HG03575 (cell line): ENCODE measurements around the gene PMM2.

Experiments used
- ATAC-seq: cut with Tn5 transposase; IDR thresholded peaks from one replicate; pipeline ENCODE4 v1.9.1; 2021; ENCODE audit not compliant: unreplicated experiment, insufficient number of reproducible peaks, low FRiP score; ENCODE audit errors: extremely low read depth

Gene PMM2

DNA sequence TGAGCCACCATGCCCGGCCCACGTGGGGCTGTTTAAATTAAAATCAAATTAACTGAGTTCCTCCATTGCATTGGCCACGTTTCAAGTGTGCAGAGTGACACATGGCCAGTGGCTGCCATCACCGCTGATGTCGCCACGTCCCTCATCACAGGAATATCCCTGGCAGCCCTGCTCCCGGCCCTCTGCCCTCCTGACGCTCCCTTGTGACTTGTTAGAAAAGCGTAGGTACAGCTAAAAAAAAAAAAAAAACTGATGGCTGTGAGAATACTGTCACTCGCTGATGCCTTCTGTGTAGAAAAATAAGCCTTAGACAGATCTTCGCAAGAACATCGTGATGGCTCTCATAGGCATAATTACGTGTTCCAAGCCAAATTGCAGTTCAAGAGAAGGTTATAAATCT is 49.5 kb downstream of the PMM2 start:
- no peak for ATAC-seq

DNA sequence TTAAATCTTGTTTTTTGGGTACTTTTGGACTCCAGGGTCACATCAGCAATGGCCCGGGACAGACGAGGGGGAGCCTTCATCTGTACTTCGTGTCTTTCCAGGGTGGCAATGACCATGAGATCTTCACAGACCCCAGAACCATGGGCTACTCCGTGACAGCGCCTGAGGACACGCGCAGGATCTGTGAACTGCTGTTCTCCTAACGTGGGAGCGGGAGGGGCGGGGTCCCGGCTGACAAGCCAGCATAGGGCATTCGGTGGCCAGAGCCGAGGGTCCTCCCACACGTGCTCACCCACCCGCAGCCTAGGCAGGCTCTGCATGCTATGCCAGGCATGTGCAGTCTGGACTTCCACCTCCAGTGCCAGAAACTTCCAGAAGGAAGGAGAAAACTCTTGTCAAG is 50.0 kb downstream of the PMM2 start:
- no peak for ATAC-seq

DNA sequence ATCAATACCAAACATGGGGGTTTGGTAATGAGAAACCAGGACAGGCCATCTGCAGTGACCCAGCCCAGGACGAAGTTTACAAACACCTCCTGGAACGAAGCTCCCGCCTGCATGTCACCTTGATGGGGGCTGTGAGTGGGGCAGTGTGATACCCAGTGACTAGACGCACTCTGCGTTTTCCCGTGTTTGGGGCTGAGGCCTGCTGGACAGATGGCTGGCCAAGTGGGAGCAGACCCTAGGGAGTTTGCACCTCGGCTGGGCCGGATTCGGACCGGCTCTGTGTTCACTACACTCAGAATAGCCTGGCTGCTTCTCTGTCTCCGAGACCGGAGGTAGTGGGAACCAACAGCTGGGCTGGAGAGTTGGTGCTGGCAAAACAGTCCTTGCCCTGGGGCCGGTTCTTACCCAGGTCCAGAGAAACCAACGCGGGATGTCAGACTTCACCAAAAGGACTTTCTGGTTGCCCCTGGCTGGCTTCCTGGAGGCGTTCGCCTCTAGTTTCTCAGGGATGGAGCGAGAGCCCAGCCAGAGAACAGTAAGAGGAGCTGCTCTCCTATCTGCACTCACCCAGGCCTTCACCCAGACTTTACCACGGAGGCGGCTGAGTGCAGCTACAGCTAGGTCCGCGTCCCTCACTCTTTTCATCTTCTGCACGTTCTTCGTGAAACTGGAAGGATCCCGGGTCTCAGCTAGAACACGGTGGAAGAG is 50.7 kb downstream of the PMM2 start:
- no peak for ATAC-seq

DNA sequence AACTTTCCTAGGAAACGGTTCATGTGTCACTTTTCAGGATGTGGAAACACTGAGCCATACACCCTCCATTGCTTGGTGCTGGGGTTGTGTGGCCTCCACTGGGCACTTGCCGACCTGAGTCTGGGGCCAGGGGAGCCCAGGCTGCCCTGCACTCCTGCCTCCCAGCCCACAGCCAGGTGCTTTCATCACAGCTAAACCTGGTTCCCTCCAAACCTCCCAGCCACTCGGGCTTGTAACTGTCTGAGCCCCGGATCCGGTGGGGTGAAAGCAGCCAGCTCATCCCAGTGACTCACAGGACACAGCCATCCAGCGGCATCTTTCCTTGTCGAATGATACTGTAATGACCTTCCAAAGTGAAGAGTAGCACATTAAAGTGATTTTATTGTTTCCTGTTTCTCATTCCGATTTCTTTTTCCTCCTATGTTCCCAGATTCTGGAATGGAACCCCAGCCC is 51.3 kb downstream of the PMM2 start:
- ATAC-seq, result no peak

DNA sequence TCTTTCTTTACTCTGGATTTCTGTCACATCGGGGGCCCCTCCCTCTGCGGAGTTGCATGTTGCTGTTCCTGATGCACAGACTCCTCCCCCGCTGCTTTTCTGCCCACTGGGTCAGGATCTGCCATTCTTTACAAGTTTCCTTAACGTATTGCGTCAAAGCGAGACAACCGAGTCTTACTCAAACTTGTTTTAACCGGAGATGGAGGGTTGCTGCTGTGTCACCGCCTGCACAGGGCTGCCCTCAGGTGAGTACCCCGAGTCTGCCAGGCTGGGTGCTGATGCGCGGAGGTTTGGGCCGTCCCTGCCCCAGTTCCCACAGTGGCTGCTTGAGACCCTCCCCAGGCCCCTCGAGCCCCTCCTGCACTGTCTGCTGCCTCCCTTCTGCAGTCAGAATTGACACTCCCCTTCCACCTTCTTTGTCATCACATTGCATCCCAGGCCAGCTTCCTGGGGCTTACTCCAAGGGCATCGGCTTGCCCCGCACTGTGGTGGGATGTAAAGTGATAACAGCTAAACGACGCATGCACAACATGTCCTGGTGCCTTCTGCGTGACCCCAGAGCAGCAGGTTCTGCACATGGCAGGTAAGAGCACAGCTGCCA is 51.9 kb downstream of the PMM2 start:
- no peak for ATAC-seq

DNA sequence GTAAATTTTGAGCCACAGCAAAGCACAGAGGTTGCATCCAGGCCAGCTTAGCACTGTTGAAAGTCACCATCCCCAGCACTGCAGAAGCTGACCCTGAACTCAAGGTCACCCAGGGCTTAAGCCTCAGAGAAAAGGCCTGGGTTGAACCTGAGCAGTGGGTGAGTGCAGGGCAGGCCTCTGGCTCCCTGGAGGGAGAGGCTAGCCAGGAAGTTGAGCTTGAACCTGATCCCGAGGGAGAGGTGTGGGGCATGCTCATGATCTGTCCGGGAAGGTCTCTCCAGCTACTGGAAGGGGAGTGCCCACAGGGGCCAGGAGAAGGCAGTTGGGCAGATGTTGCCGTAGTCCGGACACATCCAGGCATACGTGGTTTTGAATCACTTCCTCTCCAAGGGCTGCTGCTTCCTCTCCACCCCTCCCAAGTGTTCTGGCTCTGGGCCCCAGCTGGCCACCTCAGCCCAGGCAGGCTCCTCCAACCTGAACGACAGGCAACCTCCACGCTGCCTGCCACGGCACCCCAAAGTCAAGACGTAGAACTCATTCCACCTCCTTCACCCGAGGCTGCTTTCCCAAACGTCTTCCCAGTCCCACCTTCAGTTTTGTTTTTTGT is 52.7 kb downstream of the PMM2 start:
- no peak for ATAC-seq

DNA sequence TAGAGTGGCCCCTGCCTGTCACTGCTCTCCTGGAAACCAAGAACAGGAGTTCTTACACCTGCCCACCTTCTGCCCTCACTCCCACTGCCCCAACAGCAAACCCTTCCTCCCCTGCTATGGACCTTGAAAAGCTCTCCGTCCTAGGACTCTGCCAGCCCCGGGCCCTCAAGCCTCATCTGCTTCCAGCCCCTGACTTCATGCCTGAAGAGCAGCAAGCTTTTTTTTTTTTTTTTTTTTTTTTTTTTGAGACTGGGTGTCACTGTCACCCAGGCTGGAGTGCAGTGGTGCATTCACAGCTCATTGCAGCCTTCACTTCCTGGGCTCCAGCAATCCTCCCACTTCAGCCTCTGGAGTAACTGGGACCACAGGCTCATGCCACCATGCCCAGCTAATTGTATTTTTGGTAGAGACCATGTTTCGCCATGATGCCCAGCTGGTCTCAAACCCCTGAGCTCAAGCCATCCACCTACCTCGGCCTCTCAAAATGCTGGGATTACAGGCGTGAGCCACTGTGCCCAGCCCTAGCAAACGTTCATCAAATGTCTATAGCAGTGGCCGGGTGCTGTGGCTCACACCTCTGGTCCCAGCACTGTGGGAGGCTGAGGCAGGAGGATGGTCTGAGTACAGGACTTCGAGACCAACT is 54.2 kb downstream of the PMM2 start:
- no peak for ATAC-seq

DNA sequence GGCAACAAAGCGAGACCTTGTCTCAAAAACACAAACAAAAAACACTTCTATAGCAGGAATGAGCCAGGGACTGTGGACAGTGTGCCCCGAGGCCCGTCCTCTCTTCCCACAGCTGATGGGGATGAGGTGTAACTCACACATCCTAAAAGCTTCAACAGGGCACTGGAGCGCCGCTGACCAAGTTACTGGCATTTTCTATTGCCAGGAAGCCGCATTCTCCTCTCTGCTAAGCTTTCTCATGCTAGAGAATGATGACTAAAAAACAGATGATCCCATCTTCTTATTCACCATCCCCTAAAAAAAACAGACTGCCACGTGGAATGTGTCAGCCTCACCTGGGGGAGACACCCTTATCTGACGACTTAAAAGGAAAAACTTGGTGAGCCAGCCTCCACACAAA is 54.9 kb downstream of the PMM2 start:
- no peak for ATAC-seq

DNA sequence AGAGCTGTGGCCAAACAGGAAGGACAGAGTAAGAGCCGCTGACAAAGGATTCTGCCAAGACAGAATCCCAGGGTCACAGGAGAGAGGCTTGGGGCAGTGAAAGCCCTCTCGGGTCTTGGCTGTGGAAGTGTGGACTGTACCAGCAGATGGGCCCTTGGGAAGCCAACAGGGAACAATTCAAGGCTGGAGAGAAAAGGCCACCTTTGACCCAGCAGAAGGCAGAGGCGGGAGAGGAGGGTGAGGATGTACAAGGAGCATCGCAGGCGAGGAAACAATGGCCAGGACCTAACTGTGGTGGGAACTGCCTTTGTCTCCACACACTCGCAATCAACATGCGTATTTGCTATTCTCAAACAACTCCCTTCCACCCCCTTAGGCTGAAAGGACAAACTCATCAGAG is 55.5 kb downstream of the PMM2 start:
- no peak for ATAC-seq

DNA sequence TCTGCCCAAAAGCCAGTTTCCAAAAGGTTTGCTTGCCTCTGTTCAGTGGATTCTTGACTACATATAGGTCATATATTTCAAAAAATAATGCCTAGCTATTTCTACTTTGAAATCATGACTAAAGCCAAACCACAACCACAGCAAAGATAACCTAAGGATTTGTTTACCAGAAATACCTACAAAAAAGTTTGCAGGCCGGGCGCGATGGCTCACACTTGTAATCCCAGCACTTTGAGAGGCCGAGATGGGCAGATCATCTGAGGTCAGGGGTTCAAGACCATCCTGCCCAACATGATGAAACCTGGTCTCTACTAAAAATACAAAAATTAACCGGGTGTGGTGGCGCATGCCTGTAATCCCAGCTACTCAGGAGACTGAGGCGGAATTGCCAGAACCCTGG is 56.0 kb downstream of the PMM2 start:
- ATAC-seq, result no peak

DNA sequence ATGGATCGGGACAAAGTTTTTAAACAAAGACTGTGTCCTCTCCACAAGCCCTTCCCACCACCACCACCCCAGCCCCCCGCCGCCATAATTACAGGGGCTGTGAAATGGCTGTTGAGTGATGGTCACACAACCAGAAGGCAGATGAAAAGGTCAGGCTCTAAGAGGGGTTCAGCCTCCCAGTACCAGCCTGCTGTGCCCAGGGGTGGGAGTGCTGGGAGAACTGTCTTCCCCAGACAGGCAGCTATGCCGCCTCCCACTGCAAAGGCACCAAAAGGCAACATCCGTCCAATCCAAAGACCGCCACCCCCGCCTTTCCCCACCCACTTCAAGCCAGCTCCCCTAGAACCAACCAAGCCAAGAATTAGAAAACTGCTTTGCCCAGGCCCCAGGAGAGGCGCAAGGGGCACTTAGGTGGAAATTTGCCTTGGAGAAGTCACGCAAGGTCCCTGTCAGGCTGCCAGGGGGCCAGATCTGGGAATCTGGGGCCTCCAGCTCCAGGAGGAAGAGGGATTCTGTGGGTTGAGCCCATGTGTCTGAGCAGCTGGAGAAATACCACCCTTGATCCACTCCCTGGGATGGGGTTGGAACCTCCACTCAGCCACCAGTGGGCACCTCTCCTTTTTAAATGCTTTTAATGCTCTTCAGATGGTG is 56.8 kb downstream of the PMM2 start:
- no peak for ATAC-seq

DNA sequence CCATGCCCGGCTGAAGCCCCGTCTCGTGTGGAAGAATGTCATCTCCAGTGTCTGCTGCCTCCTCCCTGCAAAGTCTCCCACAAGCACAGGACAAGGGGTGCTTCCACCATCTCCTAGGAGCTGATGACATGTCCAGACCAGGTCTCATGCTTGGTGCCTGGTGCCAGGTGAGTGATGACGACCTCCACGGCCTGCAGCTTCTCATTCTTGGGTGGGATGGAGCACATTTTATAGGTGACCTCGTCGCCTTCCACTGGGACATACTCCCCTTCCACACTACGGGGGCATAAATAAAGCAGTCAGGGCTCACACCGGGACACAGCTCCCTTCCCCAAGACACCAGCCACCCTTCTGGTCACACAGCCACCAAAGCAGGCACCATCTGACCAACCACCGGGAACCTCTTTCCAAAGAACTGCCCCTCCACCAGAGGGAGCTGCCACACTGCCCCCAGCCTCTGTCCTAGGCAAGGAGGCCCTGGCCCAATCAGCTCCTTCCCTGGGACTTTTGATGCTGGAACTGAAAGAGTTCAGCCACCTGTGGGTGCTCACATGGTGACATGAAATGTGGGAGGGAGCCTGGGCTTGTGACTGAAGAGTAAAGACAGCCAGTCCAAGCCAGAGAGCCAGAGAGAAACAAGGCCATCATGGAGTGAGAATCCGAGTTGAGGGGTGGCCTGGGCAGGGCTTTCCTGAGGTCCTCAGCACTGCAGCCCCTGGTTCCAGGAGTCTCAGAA is 57.6 kb downstream of the PMM2 start:
- ATAC-seq, result no peak

DNA sequence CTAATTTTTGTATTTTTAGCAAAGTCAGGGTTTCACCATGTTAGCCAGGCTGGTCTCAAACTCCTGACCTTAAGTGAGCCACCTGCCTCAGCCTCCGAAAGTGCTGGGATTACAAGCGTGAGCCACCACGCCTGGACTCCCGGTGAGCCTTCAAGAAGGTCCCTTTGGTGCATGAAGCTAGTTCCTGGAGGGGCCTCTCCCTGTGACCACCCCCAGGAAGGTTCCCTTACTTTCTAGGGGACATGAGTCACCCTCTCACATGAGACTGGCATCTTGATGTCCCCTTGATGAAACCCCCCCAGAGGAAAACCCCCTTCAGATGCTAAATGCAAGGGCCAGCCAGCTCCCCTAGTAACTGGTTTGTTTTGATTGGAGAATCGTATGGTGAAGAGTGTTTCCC is 58.3 kb downstream of the PMM2 start:
- no peak for ATAC-seq

DNA sequence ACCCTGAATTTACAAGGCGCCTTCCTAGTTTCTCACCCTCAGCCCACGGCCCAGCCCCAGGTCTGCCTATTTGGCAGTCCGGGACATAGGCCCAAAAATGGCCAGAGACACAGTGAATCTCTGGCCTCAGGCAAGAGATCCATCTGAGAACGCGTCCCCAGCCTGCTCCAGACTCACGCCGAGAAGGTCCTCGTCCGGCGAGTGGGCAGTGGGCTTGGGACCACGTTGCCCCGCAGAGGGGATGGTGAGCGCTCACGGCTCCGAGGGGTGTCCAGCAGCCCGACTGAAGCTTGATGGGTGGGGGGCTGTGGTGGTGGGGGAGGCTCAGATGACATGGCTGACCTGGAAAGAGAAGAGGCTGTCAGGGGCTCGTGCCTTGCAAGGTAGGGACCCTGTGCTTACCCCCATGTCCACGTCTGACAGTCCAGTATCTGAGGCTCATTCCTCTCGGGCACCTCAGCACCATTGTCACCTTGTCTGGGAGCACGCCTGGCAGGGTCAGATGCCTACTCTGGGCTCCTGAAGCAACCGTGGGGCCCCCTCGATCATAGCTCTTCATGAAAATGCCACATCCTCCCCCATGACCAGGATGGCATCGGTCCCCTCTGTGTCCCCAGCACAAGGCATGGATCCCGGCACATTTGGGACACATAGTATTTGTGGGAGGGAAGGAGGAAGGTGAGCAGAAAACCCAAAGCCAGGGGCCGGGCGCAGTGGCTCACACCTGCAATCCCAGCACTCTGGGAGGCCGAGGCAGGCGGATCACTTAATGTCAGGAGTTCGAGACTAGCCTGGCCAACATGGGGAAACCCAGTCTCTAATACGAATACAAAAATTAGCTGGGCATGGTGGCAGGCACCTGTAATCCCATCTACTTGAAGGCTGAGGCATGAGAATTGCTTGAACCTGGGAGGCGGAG is 61.6 kb downstream of the PMM2 start:
- no peak for ATAC-seq

DNA sequence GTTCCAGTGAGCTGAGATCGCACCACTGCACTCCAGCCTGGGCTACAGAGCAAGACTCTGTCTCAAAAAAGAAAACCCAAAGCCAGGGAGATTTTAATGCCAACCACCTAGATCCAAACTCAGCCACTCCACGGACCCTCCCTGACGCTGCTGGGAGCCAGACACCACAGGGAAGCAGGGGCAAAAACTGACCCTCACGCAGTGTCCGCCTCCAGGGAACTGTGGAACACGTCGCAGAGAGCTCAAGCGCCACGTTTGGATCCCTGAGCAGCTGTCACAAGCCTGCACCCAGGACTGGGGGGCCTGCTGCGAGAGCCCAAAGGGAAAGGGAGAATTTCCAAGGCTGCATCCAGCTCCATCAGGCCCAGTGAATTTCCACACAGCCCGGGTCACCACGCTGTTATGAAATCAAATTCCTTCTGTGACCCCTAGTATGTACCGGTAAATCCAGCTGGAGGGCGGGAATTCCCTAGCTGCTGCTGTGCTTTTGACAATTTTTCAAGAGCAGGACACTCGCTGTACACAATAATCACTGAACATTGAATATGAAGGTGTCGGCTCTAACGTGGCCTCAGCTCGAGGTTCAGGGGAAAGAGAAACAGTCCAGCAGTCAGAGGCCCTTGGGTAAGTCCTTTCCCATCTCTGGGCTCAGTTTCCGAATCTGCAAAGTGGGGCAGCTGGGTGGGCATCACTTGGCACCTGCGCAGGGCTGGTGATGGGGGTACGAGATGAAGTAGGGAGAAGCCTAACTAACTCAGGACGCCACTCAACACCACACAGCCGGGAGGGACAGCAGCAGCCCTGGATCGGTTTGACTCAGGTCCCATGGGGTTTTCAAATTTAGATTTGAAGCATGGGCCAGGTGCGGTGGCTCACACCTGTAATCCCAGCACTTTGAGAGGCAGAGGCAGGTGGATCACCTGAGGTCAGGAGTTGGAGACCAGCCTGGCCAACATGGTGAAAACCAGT is 62.6 kb downstream of the PMM2 start:
- ATAC-seq, result no peak

DNA sequence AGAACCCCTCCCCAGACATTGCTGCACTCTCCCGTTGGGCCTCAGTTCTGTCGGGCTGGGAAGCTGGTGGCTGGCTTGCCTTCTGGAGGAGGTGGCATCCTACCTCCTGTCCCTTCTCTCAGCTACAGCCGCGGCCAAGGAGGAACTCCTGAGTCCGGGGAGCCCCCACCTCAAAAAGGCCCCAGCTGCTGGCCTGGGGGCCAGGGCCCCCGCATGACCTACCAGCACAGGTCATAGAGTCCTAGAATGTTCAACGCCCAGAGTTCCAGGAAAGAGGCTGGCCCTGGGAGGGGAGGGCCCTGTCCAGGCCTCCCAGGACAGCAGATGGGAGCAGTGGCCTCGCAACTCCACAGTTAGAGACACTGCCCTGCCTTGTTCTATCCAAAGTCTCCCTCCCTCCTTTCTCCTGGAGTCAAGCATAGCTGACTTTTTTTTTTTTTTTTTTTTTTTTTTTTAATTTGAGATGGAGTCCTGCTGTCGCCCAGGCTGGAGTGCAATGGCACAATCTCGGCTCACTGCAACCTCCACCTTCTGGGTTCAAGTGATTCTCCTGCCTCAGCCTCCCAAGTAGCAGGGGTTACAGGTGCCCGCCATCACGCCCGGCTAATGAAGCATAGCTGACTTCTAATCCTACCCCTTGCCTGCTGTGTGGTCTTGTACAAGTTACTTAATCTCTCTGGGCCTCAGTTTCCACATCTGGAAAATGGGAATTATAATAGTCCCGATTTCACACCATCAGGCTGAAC is 64.1 kb downstream of the PMM2 start:
- ATAC-seq, result no peak
